Measurements from ENCODE around the gene HNRNPM.
"Not testable (repeated sequence)": the region's sequence is repeated elsewhere in the genome, so short reads cannot be mapped to it uniquely, and the experiment has no call there.

The HNRNPM gene

DNA sequence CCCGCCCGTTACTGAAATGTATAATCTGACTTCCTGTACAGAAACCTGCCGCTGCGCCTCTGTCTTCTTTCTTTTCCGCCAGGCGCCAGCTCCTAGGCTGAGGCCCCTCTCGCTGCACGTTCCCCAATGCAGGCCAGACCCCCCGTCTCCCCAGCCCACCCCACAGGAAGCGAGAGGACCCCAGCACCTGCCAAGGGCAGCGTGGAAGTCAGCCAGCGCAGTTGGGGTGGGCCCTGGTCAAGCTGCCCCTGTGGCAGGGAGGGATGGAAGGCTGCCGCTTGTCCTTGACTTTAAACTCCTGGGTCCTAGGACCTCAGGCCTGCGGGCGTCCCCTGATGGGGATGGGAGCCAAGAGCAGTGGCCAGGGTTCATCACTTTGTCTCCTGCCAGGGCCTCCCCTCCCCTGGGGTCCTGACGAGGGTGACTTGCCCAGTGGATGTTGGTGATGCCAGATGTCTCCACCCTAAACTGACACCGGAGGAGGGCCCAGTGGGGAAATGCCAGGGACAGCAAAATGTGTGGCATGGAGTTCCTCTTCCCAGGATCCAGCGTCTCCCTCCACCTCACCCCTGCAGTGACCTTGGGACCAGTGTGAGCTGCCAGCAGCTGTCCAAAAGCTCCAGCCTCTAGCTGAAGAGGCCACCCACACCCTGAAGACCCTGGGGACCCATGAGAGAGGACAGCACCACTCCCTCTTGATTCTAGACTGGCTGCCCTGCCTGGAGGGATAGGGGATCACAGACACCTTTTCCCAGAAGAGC is 40.2 kb upstream of the HNRNPM start:
- no peak for TF ChIP-seq CTCF (IDR thresholded peaks at IDR 0.05; ENCODE audit: control insufficient read depth, insufficient read depth, low read depth, low read length, missing control alignments)
- no peak for DNase-seq (ENCODE audit: low read depth)
- H3K4me3 ChIP-seq (ENCODE audit: control insufficient read depth, low read depth, low read length), result no peak overlapping the region

DNA sequence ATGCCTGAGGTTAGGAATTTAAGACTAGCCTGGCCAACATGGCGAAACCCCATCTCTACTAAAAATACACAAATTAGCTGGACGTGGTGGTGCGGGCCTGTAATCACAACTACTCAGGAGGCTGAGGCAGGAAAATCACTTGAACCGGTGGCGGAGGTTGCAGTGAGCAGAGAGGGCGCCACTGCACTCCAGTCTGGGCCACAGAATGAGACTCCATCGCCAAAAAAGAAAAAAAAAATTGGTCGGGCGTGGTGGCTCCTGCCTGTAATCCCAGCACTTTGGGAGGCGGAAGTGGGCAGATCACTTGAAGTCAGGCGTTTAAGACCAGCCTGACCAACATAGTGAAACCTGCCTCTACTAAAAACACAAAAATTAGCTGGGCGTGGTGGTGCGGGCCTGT is 34.1 kb upstream of the HNRNPM start:
- DNase-seq (ENCODE audit: low read depth), result not testable (repeated sequence)

GRCh38 chr19:8412783-8413628 is 31.8 kb upstream of the HNRNPM start, which contains the start of gene MARCHF2:
TSS of gene MARCHF2 (plus strand) at chr19:8413305. CDS start at chr19:8421841, 8,536 bp downstream.
- peak; percentile 56 for TF ChIP-seq CTCF (IDR thresholded peaks at IDR 0.05; ENCODE audit: control insufficient read depth, insufficient read depth, low read depth, low read length, missing control alignments)
- DNase-seq (ENCODE audit: low read depth), result peak; percentile 88

More for the DNA sequence above, 34.1 kb upstream of the HNRNPM start:
- not testable (repeated sequence) for H3K4me3 ChIP-seq (ENCODE audit: control insufficient read depth, low read depth, low read length)

DNA sequence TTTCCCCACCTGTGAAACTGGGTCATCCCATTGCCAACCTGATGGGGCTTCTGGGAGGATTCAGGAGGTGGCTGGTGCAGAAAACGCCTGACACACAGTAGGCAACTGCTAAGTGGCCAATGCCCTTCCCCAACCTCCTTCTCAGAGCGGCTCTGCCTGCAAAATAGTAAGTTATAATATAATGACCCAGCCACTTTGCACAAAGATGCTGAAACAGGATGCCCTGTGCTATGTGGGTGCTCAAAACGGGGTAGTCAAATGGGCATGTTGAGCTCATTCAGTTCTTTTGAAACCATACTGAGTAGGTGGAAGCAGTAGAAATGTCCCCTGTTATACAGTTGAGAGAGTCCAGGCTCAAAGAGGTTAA is 31.2 kb upstream of the HNRNPM start:
- peak overlapping the region; percentile 74 for H3K4me3 ChIP-seq (ENCODE audit: control insufficient read depth, low read depth, low read length)
- TF ChIP-seq CTCF (IDR thresholded peaks at IDR 0.05; ENCODE audit: control insufficient read depth, insufficient read depth, low read depth, low read length, missing control alignments), result no peak
- DNase-seq (ENCODE audit: low read depth), result no peak

More at GRCh38 chr19:8412783-8413628, 31.8 kb upstream of the HNRNPM start, which contains the start of gene MARCHF2:
- H3K4me3 ChIP-seq (ENCODE audit: control insufficient read depth, low read depth, low read length), result peak within 1 kb of the TSS; percentile 74

GRCh38 chr19:8416796-8417195 is 28.0 kb upstream of the HNRNPM start:
- no peak for DNase-seq (ENCODE audit: low read depth)
- H3K4me3 ChIP-seq (ENCODE audit: control insufficient read depth, low read depth, low read length), result no peak overlapping the region
- no peak for TF ChIP-seq CTCF (IDR thresholded peaks at IDR 0.05; ENCODE audit: control insufficient read depth, insufficient read depth, low read depth, low read length, missing control alignments)

GRCh38 chr19:8421484-8422461 is 23.0 kb upstream of the HNRNPM start:
- H3K4me3 ChIP-seq (ENCODE audit: control insufficient read depth, low read depth, low read length), result no peak overlapping the region
- no peak for DNase-seq (ENCODE audit: low read depth)
- TF ChIP-seq CTCF (IDR thresholded peaks at IDR 0.05; ENCODE audit: control insufficient read depth, insufficient read depth, low read depth, low read length, missing control alignments), result no peak
